Muscle of arm (tissue), 12 donors: ENCODE data around the gene KLHL29. TPM values are rescaled to one million over a fixed set of nuclear protein-coding genes. Genes with fewer than 3 reads are reported as not detected.

Experiments
- DNase-seq: peaks from one replicate; pipeline ENCODE4 v3.0.0-alpha.2; 2013
- polyA plus RNA-seq, 12 donors: library from polyadenylated mRNA; unstranded; fragments of 120-200 nt; gene quantifications; one replicate each; pipeline ENCODE4 v1.2.1, GENCODE V29; 2013; ENCODE audit not compliant: insufficient read length in 12 of 12

Gene KLHL29
- polyA plus RNA-seq, 12 donors = 5.4 to 13.6 (median 7.7) TPM; not detected in 1

DNA sequence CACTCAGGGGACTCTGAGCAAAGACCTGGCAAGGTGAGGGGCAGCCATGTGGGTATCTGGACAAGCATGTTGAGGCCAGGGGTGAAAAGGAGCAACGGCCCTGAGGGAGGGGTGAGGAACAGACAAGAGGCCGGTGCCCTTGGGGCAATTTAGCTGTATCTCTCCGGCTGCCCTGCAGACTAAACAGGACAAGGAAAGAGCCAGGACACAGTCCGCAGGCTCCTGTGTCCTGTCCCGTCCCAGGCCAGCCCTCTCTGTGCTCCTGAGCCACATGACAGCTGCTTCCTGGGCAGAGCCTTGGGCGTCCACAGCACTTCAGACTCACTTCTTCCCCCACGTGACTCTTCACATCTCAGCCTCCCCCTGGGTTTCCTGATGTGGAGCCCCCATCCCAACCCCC, 206.1 kb downstream of the KLHL29 start:
- DNase-seq = no peak

DNA sequence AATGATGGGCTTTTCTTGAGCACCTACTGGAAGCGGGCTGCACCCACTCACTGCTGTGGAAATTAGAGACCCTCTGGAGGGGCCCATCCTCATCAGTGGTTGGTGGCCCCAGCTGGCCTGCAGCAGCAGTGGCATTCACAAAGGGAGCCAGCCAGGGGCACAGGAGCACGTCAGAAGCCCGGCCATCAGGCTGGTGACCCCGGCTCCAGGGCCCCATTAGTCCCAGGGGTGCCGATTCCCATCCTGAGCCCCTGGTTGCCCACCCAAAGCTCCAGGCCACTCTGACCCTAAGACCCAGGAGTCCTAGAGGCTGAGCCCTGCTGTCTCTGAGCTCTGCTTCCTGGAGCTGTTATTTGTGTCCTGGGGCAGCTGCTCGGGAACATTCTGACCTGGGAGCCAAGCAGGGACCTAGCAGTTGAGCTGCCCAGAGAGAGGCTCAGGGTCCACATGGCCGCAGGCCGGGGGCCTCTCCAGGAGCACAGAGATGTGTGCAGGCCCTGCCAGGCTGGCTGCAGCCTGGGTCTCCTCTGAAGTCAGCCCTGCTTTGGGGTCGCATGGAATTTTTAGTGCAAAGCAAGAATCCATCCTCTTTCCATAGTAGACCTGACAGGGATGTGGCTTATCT, 207.2 kb downstream of the KLHL29 start:
- no peak for DNase-seq

DNA sequence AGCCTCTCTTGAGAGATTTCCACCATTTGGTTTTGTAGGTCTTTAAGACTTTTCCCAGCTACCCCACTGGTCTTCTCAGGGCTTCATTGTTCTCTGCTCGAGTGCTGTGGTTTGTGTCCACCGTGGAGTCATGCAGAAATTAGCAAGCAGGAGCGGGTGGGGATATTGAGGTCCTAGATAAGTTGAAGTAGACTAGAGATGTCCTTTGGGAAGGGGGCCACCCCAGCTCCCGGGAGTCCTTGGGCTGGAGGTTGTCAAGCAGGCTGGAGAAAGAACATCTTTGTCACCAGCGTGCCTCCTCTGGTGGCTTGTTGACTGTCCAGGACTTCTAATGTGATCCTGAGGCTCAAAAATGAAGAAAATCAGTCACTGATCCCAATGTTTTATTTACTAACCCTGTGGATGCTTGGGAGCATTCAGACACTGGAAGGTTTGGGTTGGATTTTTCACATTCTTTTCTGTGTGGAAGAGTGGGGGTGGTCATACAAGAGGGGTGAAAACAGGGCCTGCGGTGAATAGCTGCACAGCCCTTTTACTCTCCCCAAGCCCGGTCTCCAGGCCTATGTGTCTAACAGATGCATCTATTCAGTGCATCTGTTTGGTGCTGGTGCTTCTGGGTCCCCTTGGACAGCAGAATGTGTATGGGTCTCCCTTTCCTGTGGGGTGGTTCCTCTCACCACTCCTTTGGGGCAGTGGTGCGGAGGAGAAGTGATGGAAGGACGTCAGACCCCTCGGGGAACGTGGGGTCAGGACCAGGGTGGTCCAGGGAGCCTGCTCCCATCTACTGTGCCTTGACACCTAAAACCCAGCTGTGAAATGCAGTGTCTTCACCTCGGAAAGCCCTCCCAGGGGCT, 208.1 kb downstream of the KLHL29 start:
- no peak for DNase-seq

DNA sequence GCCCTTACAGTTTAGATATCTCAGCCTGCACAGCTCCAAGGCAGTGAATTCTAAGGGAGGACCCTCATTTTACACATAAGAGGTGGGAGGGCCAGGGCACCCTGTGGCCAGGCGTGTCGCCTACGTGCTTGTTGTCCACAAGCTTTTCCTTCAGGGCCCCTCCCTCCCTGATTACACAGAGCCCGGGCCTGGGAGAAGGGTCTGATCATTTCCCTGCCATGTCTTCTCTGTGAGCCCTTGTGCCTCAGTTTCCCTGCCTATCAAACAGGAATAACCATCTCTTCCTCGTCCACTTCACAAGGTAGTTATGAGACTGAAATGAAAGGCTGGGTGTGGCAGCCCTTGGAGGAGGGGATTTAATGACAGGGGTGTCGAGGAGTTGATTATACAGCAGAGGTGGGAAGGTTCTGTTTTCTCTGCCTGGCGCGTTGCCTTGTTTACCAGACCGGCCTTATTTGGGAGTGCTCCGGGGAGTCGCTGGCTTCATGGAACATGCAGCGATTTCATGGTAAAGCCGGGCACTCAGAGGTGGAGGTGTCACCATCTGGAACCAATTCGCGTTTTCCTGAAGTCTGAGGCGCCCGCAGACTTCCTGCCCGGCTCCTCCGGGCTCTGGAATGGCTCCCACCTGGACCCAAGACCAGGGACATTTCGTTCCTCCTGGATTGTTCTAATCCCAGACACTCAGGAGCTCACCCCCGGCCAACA, 208.9 kb downstream of the KLHL29 start:
- DNase-seq = no peak

DNA sequence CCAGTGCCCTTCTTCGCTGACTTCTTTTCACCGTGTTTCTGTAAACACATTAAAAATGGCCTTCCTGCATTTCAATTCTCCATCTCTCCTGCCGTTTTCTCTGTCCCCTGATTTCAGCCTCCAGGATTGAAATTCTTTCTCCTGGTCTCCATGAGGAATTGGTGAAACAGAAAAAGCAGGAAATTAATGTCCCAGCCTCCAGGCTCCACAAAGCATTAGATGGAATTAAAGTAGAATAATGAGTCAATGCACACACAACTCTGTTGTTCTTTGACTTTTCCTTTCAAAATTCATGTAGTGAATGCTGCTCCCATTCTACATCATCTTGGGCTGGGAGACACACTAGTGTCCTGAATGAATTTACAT, 209.5 kb downstream of the KLHL29 start:
- no peak for DNase-seq

DNA sequence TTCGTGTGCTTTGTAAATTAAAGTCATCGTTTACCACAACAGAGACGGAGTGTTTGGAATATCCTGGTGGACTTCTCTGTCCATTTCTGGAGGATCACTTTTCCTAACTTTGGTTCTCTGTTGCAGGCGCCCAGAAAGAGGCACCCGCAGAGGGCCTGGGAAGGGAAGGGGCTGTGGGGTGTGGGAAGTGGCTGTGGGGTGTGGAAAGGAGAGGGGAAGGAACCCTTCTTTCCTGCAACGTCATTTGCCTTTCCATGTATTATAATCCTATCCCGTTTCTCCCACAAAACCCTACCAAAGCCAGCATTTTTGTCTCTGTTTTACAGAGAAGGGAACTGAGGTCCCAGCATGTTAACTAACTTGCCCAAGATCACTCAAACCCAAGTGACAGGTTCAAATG, 210.0 kb downstream of the KLHL29 start:
- no peak for DNase-seq

DNA sequence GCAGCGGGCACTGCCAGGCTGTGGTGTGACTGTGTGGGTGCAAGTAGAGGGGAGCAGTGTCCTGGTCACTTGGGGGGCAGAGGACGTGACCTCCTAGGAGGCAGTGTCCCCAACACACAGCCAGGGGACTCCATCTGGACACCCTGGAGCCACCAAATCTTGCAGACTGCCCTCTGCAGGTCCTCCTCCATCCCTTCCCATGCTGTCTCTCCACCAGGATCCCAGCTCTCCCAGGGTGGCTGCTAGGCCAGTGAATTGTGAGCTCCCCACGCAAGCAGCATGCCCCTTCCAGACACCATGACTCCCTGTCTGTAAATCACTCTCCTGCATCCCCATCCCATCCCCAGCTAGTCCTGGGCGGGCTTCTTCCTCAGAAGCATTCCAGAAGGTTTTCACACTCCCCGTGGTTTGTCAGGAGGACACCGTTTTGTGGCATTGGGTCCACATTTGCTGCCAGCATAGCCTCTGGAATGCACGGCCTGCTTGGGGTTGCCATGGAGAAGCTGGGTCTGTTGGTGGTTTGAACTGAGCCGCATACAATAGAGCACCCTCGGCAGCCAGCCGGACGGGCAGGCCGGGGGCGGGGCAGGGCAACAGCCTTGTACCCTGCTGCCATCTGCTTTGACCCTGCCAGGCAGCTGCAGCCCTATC, 210.7 kb downstream of the KLHL29 start:
- no peak for DNase-seq

DNA sequence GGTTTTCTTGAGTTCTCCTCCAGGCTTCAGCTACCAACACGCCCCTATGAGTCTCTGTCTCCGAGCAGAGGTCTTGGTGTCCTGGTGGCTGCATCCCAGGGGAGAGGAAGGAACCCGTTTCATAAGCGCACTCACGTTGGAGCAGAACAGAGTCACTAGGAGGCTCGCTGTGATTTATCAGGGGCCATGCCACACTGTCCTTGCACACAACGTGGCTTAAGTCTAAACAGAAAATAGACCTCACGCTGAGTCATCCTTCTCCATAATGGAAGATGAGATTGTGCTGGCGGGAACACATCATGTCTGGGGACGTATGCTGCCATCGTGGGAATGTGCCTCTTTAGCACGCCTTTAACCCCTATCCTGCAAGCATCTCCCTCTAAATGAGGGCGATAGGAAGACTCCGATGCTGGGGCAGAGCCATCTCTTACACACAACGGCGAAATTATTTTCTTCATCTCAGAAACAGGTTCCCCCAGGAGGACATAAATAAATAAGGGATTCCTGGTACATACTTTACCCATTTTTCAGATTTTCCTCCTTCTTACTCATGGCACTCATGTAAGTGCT, 211.4 kb downstream of the KLHL29 start:
- DNase-seq = no peak

DNA sequence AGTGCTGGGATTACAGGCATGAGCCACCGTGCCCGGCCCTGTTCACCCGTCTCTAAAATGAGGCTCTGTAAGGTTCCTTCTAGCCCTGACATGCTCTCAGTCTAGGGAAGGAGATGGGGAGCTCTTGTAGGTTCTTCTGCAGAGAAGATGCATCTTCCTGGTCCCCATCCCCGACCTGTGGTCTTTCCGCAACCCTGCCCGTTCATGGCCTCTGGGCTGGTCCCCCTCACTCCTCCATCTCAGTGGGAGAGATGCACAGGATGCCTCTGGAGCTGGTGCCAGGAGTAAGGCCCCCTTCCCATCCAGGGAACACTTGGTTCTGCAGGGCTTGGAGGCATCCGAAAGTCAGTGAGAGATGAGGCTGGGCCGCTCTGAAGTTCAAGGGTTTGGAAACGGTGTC, 212.7 kb downstream of the KLHL29 start:
- no peak for DNase-seq

DNA sequence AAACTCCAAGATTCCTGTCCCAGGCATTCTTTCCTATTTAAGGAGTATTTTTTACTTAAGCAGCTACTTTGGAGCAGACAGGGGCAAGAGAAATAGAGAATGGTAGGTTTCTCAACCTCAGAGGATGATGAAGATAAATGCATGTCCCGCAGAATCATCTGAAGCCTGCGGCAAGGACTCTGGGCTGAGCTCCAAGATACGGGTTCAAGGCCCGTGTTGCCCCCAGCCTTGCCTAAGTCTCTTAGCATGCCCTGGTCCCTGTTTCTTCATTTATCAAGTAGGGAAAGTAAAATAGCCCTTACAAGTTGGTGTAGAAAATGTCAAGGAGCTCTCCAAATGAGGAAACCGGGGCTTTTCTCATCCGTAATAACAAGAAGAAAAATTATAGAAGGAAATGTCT, 214.0 kb downstream of the KLHL29 start:
- DNase-seq = no peak

DNA sequence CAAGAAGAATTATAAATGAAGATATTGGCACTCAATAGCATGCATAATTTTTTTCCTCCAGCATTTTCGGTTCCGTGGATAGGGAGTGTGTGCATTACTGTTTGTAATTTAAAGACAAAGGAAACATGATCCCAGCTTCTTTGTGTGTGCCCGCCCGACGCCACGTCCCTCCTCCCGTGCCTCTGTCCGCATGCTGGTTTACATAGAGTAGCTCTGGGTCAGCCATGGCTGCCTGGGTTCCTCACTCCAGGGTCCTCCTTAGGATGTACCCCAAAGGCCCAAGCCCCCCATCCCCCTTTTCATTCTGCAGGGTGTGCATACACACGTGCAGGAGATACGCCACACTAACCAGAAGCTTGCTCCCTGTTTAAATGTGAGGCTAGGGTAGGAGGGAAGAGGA, 214.7 kb downstream of the KLHL29 start:
- DNase-seq = no peak

DNA sequence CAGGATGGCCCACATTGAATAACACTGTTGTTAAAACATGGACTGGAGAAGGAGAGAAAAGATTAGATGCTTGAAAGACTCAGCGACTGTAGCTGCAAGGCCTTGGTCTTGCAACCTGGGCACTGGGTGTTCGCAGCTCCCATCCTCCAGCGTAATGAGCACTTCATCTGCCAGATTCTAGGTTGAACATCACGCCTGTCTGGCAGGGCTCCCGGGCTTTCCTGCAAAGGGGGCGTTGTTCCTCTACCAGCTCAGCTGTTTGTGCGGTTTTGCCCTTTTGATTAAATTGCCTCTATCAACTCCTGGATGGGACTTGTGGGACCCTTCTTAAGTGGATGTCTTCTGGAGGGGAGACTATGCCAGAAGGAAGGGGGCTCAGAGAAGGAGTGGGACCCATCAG, 215.4 kb downstream of the KLHL29 start:
- DNase-seq = no peak

DNA sequence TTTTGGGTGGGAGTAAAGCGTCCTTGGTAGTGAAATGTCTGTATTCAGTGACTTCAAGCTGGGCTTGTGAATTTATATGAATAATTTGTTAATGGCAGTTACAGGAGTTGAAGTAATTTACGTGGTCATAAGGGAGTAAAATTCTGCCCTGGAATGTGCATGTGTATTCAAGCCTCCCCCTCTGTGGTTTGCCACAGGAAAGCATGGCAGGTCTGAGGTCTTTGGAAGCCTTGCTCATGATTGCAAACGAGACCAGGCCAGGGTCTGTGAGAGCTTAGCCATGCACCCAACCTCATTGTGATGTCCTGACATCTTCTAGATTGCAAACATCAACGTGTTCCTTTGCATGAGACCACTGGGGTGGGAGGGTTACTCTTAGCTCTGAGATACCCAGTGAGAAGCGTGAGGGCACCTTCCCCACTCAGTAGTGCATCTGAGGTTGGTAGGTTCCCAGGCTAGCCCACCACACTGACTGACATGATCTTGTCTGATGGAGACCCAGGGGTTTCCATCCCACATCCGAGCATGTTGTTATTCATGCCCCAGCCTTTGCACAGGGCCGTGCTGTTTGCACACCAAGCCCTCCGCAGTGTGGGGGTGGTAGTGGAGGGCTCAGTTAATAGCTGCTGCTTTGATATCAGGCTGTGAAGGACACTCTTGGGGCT, 216.5 kb downstream of the KLHL29 start:
- DNase-seq = no peak

DNA sequence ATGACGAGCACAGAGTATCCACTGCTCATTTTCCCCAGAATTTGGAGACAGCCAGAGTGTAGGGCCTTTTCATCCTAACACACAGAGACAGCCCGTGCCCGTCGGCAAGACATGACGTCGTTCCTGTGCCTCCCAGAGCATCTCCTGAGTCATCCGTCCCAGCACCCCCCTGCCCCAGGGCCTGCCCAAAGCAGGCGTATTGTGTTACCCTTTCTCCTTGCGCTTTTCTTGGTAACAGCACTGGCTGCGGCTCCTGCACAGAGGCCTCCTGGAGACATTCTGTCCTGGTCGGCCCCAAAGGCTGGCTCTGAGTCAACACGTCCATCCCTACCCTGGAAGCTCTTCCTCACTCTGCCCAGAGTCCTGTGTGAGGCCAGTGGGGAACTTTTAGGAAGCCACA, 217.1 kb downstream of the KLHL29 start:
- no peak for DNase-seq

DNA sequence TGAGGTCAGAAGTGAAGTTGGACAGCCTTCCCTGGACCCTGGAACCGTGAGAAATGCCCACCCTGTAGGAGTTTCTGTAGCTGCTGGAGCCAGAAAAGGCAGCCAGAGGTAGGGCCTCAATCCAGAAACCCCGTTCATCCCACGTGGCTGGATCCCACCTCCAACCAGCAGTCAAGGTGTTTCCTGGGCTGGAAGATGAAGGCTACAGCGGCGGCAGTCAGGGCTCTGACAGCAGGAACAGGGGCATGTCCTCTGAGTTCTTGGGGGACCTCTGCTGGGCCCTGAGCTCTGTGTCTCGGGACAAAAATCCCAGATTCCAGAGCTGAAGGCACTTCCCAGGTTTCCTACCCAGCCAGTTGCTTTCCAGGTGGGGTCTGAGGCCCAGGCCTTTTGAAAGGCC, 218.2 kb downstream of the KLHL29 start:
- DNase-seq = no peak

DNA sequence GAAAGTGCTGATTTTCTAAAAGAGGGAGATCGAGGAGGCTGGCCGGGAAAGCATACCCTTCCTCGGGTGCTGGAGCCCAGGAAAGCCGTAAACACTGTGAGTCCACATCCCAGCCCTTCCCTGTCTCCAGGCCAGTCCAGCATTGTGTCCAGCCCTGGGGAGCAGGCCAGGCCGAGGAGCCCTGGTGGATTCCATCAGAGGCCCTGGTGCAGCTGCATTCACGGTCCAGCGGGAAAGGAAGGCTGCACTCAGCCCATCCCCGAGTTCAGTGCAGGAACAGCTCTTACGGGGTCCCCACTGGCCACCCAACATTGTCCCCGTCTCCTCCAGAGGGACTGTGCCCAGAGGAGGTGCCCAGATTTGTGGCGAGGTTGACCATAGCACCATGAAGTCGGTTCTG, 218.6 kb downstream of the KLHL29 start:
- no peak for DNase-seq

DNA sequence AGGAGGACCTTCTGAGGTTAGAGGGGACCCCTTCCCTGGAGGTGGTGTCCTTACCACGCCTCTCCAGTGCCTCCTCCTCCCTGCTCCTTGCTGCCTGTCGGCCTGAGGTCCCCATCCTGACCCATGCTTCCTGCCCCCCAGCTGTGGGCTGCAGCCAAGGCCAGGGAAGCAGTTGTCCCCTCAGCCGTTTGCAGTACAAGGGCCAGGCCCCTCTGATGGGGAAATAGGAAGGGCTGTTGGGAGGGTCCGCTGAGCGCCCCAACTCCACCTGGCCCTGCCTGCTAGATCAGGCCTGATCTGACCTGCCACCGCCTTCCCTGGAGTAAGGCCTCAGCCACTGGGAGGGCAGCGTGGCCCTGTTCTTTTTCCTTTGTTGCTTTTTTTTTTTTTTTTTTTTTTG, 219.8 kb downstream of the KLHL29 start:
- no peak for DNase-seq

DNA sequence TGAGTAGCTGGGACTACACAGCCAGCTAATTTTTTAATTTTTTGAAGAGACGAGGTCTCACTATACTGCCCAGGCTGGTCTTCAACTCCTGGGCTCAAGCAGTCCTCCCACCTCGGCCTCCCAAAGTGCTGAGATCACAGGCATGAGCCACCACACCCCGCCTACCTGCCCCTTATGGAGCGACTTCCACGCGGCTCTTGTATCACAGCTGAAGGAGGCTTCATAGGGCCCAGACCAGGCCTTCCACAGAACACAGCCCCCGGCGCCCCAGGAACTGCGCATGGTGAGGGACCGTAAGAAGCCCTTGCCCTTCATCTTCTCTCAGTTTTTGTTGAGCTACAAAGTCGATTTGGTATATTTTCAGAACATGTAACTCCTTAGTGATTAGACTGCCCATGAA, 220.3 kb downstream of the KLHL29 start:
- no peak for DNase-seq

DNA sequence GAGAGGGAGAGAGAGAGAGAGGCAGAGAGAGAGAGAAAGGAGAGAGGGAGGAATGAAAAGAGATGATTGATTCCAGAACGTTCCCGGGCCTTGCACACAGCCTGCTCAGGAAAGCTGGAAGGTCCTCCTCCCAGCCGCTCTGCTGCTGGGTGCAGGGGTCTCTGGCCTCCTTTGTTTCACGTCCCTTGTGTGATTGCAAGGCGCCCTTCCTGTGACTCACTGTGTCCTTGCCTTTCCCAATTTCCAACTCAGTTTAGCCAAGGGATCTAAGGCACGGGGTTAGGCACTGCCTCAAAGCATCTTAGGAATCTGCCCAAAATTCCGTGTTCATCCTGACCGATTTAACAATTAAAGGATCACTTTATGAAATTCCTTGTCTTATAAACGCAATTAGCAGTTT, 221.2 kb downstream of the KLHL29 start:
- DNase-seq = no peak

DNA sequence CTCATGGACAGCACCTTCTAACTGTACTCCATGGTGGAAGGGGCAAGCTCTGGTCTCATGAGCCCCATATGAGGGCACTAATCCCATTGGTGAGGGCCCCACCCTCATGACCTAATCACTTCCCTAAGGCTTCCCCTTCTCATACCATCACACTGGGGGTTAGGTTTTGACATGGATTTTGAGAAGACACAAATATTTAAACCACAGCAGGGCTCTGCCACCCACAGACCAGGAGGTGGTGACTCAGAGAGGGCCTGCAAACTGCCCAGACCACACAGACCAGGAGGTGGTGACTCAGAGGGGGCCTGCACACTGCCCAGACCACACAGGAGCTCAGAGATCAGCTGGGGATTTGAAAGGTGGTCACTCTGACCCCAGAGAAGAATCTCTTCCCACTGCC, 222.0 kb downstream of the KLHL29 start:
- no peak for DNase-seq

DNA sequence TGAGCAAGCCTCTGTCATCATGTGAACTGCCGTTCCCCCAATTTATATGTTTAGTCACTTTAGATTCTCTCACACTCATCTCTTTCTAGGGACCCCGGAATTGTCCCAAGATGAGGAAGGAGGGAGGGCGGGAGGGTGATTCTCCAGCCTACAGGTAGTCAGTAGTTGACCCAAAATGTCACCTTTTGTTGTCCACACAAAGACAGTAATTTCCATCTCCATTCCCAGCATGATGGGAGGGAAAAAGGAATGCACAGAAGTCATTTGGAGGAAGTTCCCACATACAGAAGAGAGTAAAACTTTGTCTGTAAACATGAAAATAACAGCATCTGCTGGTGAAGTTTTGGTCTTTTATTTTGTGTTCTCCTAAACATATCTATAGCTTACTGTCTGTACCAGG, 222.9 kb downstream of the KLHL29 start:
- DNase-seq = no peak

DNA sequence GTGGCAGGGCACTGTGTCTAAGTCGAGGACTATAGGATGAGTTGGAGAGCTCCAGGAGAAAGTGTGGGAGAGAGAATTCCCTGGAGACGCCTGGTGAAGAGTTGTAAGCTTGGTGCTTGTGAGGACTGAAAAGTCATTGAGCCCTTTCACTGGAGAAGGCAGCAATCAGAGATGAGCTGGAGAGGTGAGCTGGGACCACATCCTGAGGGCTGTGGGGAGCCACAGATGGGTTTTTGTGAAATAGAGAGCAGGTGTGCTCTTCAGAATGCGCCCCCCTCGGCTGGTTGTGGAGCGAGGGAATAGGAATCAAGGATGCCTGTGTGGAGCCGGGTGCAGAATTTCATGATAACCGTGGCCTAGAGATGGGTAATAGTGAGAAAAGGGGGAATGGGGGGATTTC, 224.3 kb downstream of the KLHL29 start:
- no peak for DNase-seq
